ENCODE measurements around the gene OTOG.

Gene OTOG

GRCh38 chr11:17634776-17635550 is 87.9 kb downstream of the OTOG start:
- no peak for TF ChIP-seq CTCF (IDR thresholded peaks at IDR 0.05)
- TF ChIP-seq ZFX (IDR thresholded peaks at IDR 0.05; ENCODE audit: borderline replicate concordance), result no peak
- no peak overlapping the region for H3K27ac ChIP-seq

GRCh38 chr11:17635551-17635938 is 88.5 kb downstream of the OTOG start:
- H3K27ac ChIP-seq, result no peak overlapping the region
- TF ChIP-seq CTCF (IDR thresholded peaks at IDR 0.05) (peak; percentile 30; the same call in 1 of the 2 replicates), ZFX (IDR thresholded peaks at IDR 0.05; ENCODE audit: borderline replicate concordance) (no peak)

GRCh38 chr11:17636721-17637120 is 89.7 kb downstream of the OTOG start:
- H3K27ac ChIP-seq, result no peak overlapping the region
- TF ChIP-seq CTCF (IDR thresholded peaks at IDR 0.05) (no peak), ZFX (IDR thresholded peaks at IDR 0.05; ENCODE audit: borderline replicate concordance) (no peak)

GRCh38 chr11:17637901-17638300 is 90.8 kb downstream of the OTOG start:
- H3K27ac ChIP-seq, result no peak overlapping the region
- no peak for TF ChIP-seq CTCF (IDR thresholded peaks at IDR 0.05)
- no peak for TF ChIP-seq ZFX (IDR thresholded peaks at IDR 0.05; ENCODE audit: borderline replicate concordance)

GRCh38 chr11:17638311-17638710 is 91.3 kb downstream of the OTOG start:
- TF ChIP-seq CTCF (IDR thresholded peaks at IDR 0.05) (no peak), ZFX (IDR thresholded peaks at IDR 0.05; ENCODE audit: borderline replicate concordance) (no peak)
- no peak overlapping the region for H3K27ac ChIP-seq

- H3K27ac ChIP-seq, result no peak overlapping the region
- no peak for TF ChIP-seq ZFX (IDR thresholded peaks at IDR 0.05; ENCODE audit: borderline replicate concordance)
Measured at GRCh38 chr11:17639091-17639490, 92.0 kb downstream of the OTOG start.

- no peak overlapping the region for H3K27ac ChIP-seq
- TF ChIP-seq CTCF (IDR thresholded peaks at IDR 0.05) (no peak), ZFX (IDR thresholded peaks at IDR 0.05; ENCODE audit: borderline replicate concordance) (no peak)
Measured at GRCh38 chr11:17639781-17640180, 92.7 kb downstream of the OTOG start.

All from 22Rv1 (cell line).